Endothelial cell of umbilical vein (primary cell): ENCODE data around the gene PEX16. TPM values are rescaled to one million over a fixed set of nuclear protein-coding genes. Genes with fewer than 3 reads are reported as not detected.

Experiments
- BruUV-seq: library from RNA; stranded (reverse); fragments of 400-500 nt; replicated peaks from 2 replicates; lab custom pipeline; 2021; lab: Mats Ljungman, UMichigan
- CTCF ChIA-PET: fragments of 300-600, 350-600 bp; sonication (Branson Sonifier 250); formaldehyde crosslinking; loops from one replicate; lab custom pipeline; 2021; ENCODE audit warnings: antibody characterized with exemption, inconsistent platforms; lab: Charles Lee
- POLR2A ChIA-PET: fragments of 300-600, 350-600 bp; sonication (Branson Sonifier 250); formaldehyde crosslinking; loops from one replicate; lab custom pipeline; 2021; ENCODE audit warnings: antibody characterized with exemption, inconsistent platforms; lab: Charles Lee
- DNase-seq: peaks from one replicate; pipeline ENCODE4 v3.0.0-alpha.2; 2011; ENCODE audit warnings: low read depth, low spot score
- FAIRE-seq: peaks from 2 replicates; lab custom pipeline; 2011; peaks lifted over from hg19 to GRCh38; lab: Jason Lieb, UNC
- H2AFZ ChIP-seq: 2 replicates; pipeline ENCODE4 v1.6.0; 2012; ENCODE audit warnings: low read depth, low read length, control low read depth, inconsistent platforms
- H3K27ac ChIP-seq: 2 replicates; pipeline ENCODE4 v1.5.1; 2011; ENCODE audit warnings: low read depth, mild to moderate bottlenecking, control low read depth, low read length, moderate library complexity; ENCODE audit not compliant: insufficient read depth
- H3K27me3 ChIP-seq, 2 experiments: 2 replicates each; pipeline versions ENCODE4 v1.6.0 to v1.6.1; 2011; ENCODE audit warnings: low read length in 2 of 2, mixed read lengths in 1 of 2; ENCODE audit not compliant: control insufficient read depth in 2 of 2, insufficient read depth in 2 of 2
- H3K36me3 ChIP-seq, 2 experiments: 2 replicates in 1 of 2; 3 replicates in 1 of 2; pipeline ENCODE4 v1.5.1; 2011; ENCODE audit warnings: low read length in 2 of 2, mild to moderate bottlenecking in 1 of 2, moderate library complexity in 1 of 2; ENCODE audit not compliant: control insufficient read depth in 2 of 2, insufficient read depth in 2 of 2; ENCODE audit errors: extremely low read depth in 1 of 2
- H3K4me1 ChIP-seq: 3 replicates; pipeline ENCODE4 v1.5.1; 2011; ENCODE audit warnings: mild to moderate bottlenecking, low read length; ENCODE audit not compliant: control insufficient read depth, insufficient read depth; ENCODE audit errors: extremely low read depth
- H3K4me2 ChIP-seq: 2 replicates; pipeline ENCODE4 v1.6.1; 2011; ENCODE audit warnings: low read length, control low read depth, mixed read lengths; ENCODE audit not compliant: insufficient read depth
- H3K4me3 ChIP-seq, 3 experiments: fragments of 200-600 bp in 1 of 3; sonication (generic), shearing (Covaris generic) in 1 of 3; replicated peaks in 1 of 3; 2 replicates each; pipeline ENCODE4 v1.5.1; 2011 to 2016; ENCODE audit warnings: control low read depth in 3 of 3, low read length in 3 of 3, mild to moderate bottlenecking in 2 of 3, inconsistent platforms in 1 of 3, low read depth in 1 of 3, moderate library complexity in 1 of 3; ENCODE audit not compliant: insufficient read depth in 1 of 3
- H3K79me2 ChIP-seq: 2 replicates; pipeline ENCODE4 v1.6.0; 2012; ENCODE audit warnings: low read length, inconsistent platforms; ENCODE audit not compliant: control insufficient read depth, insufficient read depth
- H3K9ac ChIP-seq: replicated peaks from 2 replicates; pipeline ENCODE3; 2011; ENCODE audit warnings: low read length, control low read depth; ENCODE audit not compliant: insufficient read depth; ENCODE audit errors: extremely low read depth
- H3K9me1 ChIP-seq: replicated peaks from 3 replicates; pipeline ENCODE4 v1.6.0; 2011; ENCODE audit warnings: mild to moderate bottlenecking, low read length; ENCODE audit not compliant: control insufficient read depth, insufficient read depth; ENCODE audit errors: extremely low read depth
- H3K9me3 ChIP-seq: replicated peaks from 2 replicates; pipeline ENCODE4 v1.5.1; 2012; ENCODE audit warnings: low read length, inconsistent platforms; ENCODE audit not compliant: control insufficient read depth, insufficient read depth
- H4K20me1 ChIP-seq: replicated peaks from 2 replicates; pipeline ENCODE3; 2011; ENCODE audit warnings: mild to moderate bottlenecking, low read length; ENCODE audit not compliant: control insufficient read depth, insufficient read depth; ENCODE audit errors: extremely low read depth
- EZH2 ChIP-seq: IDR thresholded peaks from 2 replicates; pipeline ENCODE4 v1.6.1; 2012; ENCODE audit warnings: borderline replicate concordance, low read depth, mild to moderate bottlenecking, moderate library complexity, low read length, inconsistent platforms; ENCODE audit not compliant: severe bottlenecking
- GATA2 ChIP-seq: IDR thresholded peaks from 2 replicates; pipeline ENCODE4 v1.7.0; 2011; ENCODE audit warnings: low read depth, mild to moderate bottlenecking, moderate library complexity, mixed read lengths, low read length; ENCODE audit not compliant: insufficient read length, insufficient read depth
- JUN ChIP-seq: IDR thresholded peaks from 2 replicates; pipeline ENCODE4 v1.6.1; 2011; ENCODE audit warnings: borderline replicate concordance, low read depth; ENCODE audit not compliant: insufficient read length, insufficient read depth
- MAX ChIP-seq: IDR thresholded peaks from 2 replicates; pipeline ENCODE4 v1.6.1; 2011; ENCODE audit not compliant: insufficient read depth, insufficient read length
- MYC ChIP-seq: IDR thresholded peaks from one replicate; pipeline ENCODE4 v1.6.1; 2011; ENCODE audit warnings: mild to moderate bottlenecking, low read depth, low read length
- POLR2AphosphoS5 ChIP-seq: IDR thresholded peaks from 2 replicates; pipeline ENCODE4 v1.6.1; 2012; ENCODE audit warnings: low read depth, mild to moderate bottlenecking, control low read depth, low read length, moderate library complexity; ENCODE audit not compliant: insufficient read depth
- dilution Hi-C: fragments of 300-500 bp; cut with MboI; formaldehyde crosslinking; loops from one replicate; pipeline ENCODE4 v1.15.0; 2019; ENCODE audit warnings: low sequenced_read_pairs; ENCODE audit not compliant: extremely low pct_ligation_motif_present
- intact Hi-C: fragments of 100-400 bp; cut with micrococcal nuclease; formaldehyde crosslinking; loops from one replicate; pipeline ENCODE4 v1.10.0; 2022
- polyA plus RNA-seq, 4 experiments: library from polyadenylated mRNA; depleted of rRNA in 3 of 4; stranded (reverse) in 3 of 4; unstranded in 1 of 4; fragments of >200 nt; gene quantifications; 2 replicates each; pipeline versions ENCODE4 v1.2.1 to v1.2.3, GENCODE V29; 2011 to 2012; ENCODE audit warnings: missing spikeins in 1 of 4
- total RNA-seq: library from RNA; stranded (reverse); gene quantifications from 2 replicates; pipeline ENCODE4 v1.2.3, GENCODE V29; 2021
- TF ChIP-seq, protein P1 (sequence below), 2 donors: IDR thresholded peaks; 1 replicate in 1 of 2; 2 replicates in 1 of 2; pipeline ENCODE4 v1.5.1; 2011; ENCODE audit warnings: low read length in 2 of 2, mild to moderate bottlenecking in 2 of 2, moderate library complexity in 2 of 2, control low read depth in 1 of 2, inconsistent platforms in 1 of 2, low read depth in 1 of 2; ENCODE audit not compliant: insufficient read depth in 1 of 2; ENCODE audit errors: extremely low read depth in 1 of 2

PEX16 gene
- total and polyA plus RNA-seq, 2 donors (not counting 3 experiments of a cell fraction or from before 2014, with no cell fraction given) = 27.4 to 32.2 TPM

GRCh38 chr11:45932217-45932616 is 14.5 kb upstream of the PEX16 start:
- Histone ChIP-seq H3K79me2 (no peaks in the 10 kb centered on the region), H2AFZ (no peak overlapping the region), H3K27me3 (no peaks in the 10 kb centered on the region), H3K36me3 (peaks cover 0 to 35% of the 10 kb centered on the region in 2 experiments), H3K4me2 (no peak overlapping the region), H3K9ac (no peak overlapping the region), H3K9me1 (no peaks in the 10 kb centered on the region), H3K27ac (no peak overlapping the region), H4K20me1 (no peaks in the 10 kb centered on the region), H3K4me3 (no peak overlapping the region), H3K4me1 (no peaks in the 10 kb centered on the region), H3K9me3 (no peaks in the 10 kb centered on the region)
- BruUV-seq = no TSS peak
- dilution Hi-C loops (no loop called here), intact Hi-C loops (no loop called here)
- no peak for TF ChIP-seq POLR2AphosphoS5
- TF ChIP-seq JUN = no peak
- TF ChIP-seq, protein P1, sequence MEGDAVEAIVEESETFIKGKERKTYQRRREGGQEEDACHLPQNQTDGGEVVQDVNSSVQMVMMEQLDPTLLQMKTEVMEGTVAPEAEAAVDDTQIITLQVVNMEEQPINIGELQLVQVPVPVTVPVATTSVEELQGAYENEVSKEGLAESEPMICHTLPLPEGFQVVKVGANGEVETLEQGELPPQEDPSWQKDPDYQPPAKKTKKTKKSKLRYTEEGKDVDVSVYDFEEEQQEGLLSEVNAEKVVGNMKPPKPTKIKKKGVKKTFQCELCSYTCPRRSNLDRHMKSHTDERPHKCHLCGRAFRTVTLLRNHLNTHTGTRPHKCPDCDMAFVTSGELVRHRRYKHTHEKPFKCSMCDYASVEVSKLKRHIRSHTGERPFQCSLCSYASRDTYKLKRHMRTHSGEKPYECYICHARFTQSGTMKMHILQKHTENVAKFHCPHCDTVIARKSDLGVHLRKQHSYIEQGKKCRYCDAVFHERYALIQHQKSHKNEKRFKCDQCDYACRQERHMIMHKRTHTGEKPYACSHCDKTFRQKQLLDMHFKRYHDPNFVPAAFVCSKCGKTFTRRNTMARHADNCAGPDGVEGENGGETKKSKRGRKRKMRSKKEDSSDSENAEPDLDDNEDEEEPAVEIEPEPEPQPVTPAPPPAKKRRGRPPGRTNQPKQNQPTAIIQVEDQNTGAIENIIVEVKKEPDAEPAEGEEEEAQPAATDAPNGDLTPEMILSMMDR (IDR thresholded peaks at IDR 0.05; ENCODE audit: extremely low read depth in 1 of 2, insufficient read depth in 1 of 2, low read depth in 1 of 2, low read length in 2 of 2) = no peak
- DNase-seq (no peak), FAIRE-seq (no peak)
- ChIA-PET POLR2A (no interaction called here), CTCF (no interaction called here)

GRCh38 chr11:45931739-45932138 is 14.1 kb upstream of the PEX16 start:
- intact Hi-C loops = no loop called here
- H3K4me2 ChIP-seq = no peak overlapping the region
- no peaks in the 10 kb centered on the region for H3K9me3 ChIP-seq
- H4K20me1 ChIP-seq = no peaks in the 10 kb centered on the region
- FAIRE-seq (no peak), DNase-seq (no peak)
- dilution Hi-C loops = no loop called here
- H3K79me2 ChIP-seq = no peaks in the 10 kb centered on the region
- no peaks in the 10 kb centered on the region for H3K9me1 ChIP-seq
- ChIA-PET CTCF (no interaction called here), POLR2A (no interaction called here)
- H3K36me3 ChIP-seq = peaks cover 0 to 35% of the 10 kb centered on the region in 2 experiments
- H2AFZ ChIP-seq = no peak overlapping the region
- no TSS peak for BruUV-seq
- no peak overlapping the region for H3K9ac ChIP-seq
- no peaks in the 10 kb centered on the region for H3K27me3 ChIP-seq
- H3K4me3 ChIP-seq = no peak overlapping the region
- TF ChIP-seq MYC = no peak
- no peak for TF ChIP-seq EZH2
- TF ChIP-seq GATA2 = no peak
- TF ChIP-seq MAX = no peak
- H3K27ac ChIP-seq = no peak overlapping the region
- no peaks in the 10 kb centered on the region for H3K4me1 ChIP-seq
